CD4-positive, alpha-beta T cell (primary cell): Measurements from ENCODE around the gene RNF125. TPM values are rescaled to one million over a fixed set of nuclear protein-coding genes. Genes with fewer than 3 reads are reported as not detected.
"Not testable (repeated sequence)": the region's sequence is repeated elsewhere in the genome, so short reads cannot be mapped to it uniquely, and the experiment has no call there.

ENCODE experiments used
- ATAC-seq: fragments of 200-7000 bp; cut with Tn5 transposase; one replicate; pipeline ENCODE4 v1.10.0; 2022; ENCODE audit warnings: mild to moderate bottlenecking; ENCODE audit not compliant: poor library complexity
- CTCF ChIA-PET: fragments of 350-600 bp; sonication (Branson Sonifier 250); formaldehyde crosslinking; loops from one replicate; lab custom pipeline; 2021; ENCODE audit warnings: antibody characterized with exemption, inconsistent platforms; lab: Charles Lee
- POLR2A ChIA-PET: fragments of 350-600 bp; sonication (Branson Sonifier 250); formaldehyde crosslinking; loops from one replicate; lab custom pipeline; 2021; ENCODE audit warnings: antibody characterized with exemption, inconsistent platforms; lab: Charles Lee
- DNase-seq, 14 experiments: peaks; one replicate each; pipeline ENCODE4 v3.0.0-alpha.2; 2013 to 2020; ENCODE audit warnings: mixed read lengths in 2 of 14
- H3K27ac ChIP-seq, 2 donors: one replicate each; pipeline versions ENCODE4 v1.5.1 to v1.7.0; 2013; ENCODE audit warnings: low read length in 2 of 2, low read depth in 1 of 2, mild to moderate bottlenecking in 1 of 2
- H3K27me3 ChIP-seq, 2 experiments: 1 replicate in 1 of 2; 2 replicates in 1 of 2; pipeline versions ENCODE4 v1.6.1 to v1.7.0; 2013; ENCODE audit warnings: low read length in 2 of 2, control low read depth in 1 of 2, mild to moderate bottlenecking in 1 of 2, moderate library complexity in 1 of 2; ENCODE audit not compliant: insufficient read depth in 2 of 2, control insufficient read depth in 1 of 2
- H3K36me3 ChIP-seq: one replicate; pipeline ENCODE4 v1.6.1; 2013; ENCODE audit warnings: low read length, control low read depth; ENCODE audit not compliant: insufficient read depth
- H3K4me1 ChIP-seq: one replicate; pipeline ENCODE4 v1.6.1; 2013; ENCODE audit warnings: low read length, control low read depth; ENCODE audit not compliant: insufficient read depth
- H3K4me3 ChIP-seq: one replicate; pipeline ENCODE4 v1.5.1; 2013; ENCODE audit warnings: mild to moderate bottlenecking, low read length, moderate library complexity
- H3K9me3 ChIP-seq, 2 experiments: 1 replicate in 1 of 2; 2 replicates in 1 of 2; pipeline versions ENCODE4 v1.6.1 to v1.7.0; 2013; ENCODE audit warnings: low read length in 2 of 2, mild to moderate bottlenecking in 2 of 2, control low read depth in 1 of 2, moderate library complexity in 1 of 2; ENCODE audit not compliant: control insufficient read depth in 1 of 2, insufficient read depth in 1 of 2
- H3K27ac Mint-ChIP-seq: one replicate; pipeline ENCODE4 v1.8.0; 2020; ENCODE audit warnings: mixed read lengths
- H3K27me3 Mint-ChIP-seq: one replicate; pipeline ENCODE4 v1.8.0; 2021; ENCODE audit warnings: mixed read lengths
- H3K36me3 Mint-ChIP-seq: one replicate; pipeline ENCODE4 v1.8.0; 2021; ENCODE audit warnings: low read depth, mixed read lengths
- H3K4me1 Mint-ChIP-seq: one replicate; pipeline ENCODE4 v1.8.0; 2021; ENCODE audit warnings: low read depth, mixed read lengths
- H3K4me3 Mint-ChIP-seq: one replicate; pipeline ENCODE4 v1.8.0; 2020; ENCODE audit warnings: mild to moderate bottlenecking, mixed read lengths
- H3K9me3 Mint-ChIP-seq: one replicate; pipeline ENCODE4 v1.8.0; 2020; ENCODE audit warnings: mixed read lengths
- intact Hi-C, 2 experiments: fragments of 100-400 bp; cut with DNase I in 1 of 2; cut with micrococcal nuclease in 1 of 2; formaldehyde crosslinking; loops; one replicate each; pipeline versions ENCODE4 v1.15.1 to v1.9.0; 2023 to 2025; cut with DNase I, micrococcal nuclease
- total RNA-seq, 174 experiments: library from RNA in 2 of 174; stranded (reverse) in 2 of 174; gene quantifications; one replicate each; pipeline ENCODE4 v1.2.3 and lab custom pipeline; 2021 to 2026
- TF ChIP-seq, protein P1 (sequence below): fragments of 200-600 bp; IDR thresholded peaks from one replicate; pipeline ENCODE4 v1.8.0; 2022; ENCODE audit warnings: antibody characterized with exemption, mild to moderate bottlenecking

The RNF125 gene
- total RNA-seq, 2 experiments from 2014 or later, result 107 to 112 TPM

DNA sequence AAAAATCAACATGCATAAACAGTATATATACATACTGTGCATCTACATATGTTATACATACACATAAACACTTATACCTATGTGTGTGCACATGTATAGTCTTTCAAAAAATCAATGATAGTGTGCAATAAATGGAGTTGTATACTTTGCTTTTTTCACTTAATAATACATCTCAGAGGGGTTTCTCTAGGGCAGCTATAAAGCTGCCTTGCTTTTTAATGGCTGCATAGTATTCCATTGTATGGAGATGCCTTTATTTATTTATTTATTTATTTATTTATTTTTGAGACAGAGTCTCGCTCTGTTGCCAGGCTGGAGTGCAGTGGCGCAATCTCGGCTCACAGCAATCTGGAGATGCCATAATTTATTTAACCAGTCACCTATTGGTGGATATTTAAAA, 7.4 kb upstream of the RNF125 start:
- no peak overlapping the region for H3K27ac Mint-ChIP-seq
- TF ChIP-seq, protein P1, sequence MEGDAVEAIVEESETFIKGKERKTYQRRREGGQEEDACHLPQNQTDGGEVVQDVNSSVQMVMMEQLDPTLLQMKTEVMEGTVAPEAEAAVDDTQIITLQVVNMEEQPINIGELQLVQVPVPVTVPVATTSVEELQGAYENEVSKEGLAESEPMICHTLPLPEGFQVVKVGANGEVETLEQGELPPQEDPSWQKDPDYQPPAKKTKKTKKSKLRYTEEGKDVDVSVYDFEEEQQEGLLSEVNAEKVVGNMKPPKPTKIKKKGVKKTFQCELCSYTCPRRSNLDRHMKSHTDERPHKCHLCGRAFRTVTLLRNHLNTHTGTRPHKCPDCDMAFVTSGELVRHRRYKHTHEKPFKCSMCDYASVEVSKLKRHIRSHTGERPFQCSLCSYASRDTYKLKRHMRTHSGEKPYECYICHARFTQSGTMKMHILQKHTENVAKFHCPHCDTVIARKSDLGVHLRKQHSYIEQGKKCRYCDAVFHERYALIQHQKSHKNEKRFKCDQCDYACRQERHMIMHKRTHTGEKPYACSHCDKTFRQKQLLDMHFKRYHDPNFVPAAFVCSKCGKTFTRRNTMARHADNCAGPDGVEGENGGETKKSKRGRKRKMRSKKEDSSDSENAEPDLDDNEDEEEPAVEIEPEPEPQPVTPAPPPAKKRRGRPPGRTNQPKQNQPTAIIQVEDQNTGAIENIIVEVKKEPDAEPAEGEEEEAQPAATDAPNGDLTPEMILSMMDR, result no peak
- no peak overlapping the region for H3K4me3 ChIP-seq
- intact Hi-C loops, result no loop called here
- no peak overlapping the region for H3K27ac ChIP-seq
- H3K9me3 Mint-ChIP-seq, result no peaks in the 10 kb centered on the region
- no peaks in the 10 kb centered on the region for H3K27me3 Mint-ChIP-seq
- H3K4me1 Mint-ChIP-seq, result peaks cover 22% of the 10 kb centered on the region
- H3K36me3 Mint-ChIP-seq, result no peaks in the 10 kb centered on the region
- DNase-seq, result no peak
- POLR2A ChIA-PET, result interaction anchor here (0.7 to 1.3 kb wide), 2 partner anchors 16 to 68 kb away, joined by 3 read pairs; no protein-coding TSS in a partner anchor
- H3K4me3 Mint-ChIP-seq, result no peak overlapping the region
- no peak for ATAC-seq
- no peaks in the 10 kb centered on the region for H3K36me3 ChIP-seq
- peaks cover 2% of the 10 kb centered on the region for H3K4me1 ChIP-seq
- no peaks in the 10 kb centered on the region for H3K9me3 ChIP-seq
- H3K27me3 ChIP-seq, result no peaks in the 10 kb centered on the region
- CTCF ChIA-PET, result no interaction called here

DNA sequence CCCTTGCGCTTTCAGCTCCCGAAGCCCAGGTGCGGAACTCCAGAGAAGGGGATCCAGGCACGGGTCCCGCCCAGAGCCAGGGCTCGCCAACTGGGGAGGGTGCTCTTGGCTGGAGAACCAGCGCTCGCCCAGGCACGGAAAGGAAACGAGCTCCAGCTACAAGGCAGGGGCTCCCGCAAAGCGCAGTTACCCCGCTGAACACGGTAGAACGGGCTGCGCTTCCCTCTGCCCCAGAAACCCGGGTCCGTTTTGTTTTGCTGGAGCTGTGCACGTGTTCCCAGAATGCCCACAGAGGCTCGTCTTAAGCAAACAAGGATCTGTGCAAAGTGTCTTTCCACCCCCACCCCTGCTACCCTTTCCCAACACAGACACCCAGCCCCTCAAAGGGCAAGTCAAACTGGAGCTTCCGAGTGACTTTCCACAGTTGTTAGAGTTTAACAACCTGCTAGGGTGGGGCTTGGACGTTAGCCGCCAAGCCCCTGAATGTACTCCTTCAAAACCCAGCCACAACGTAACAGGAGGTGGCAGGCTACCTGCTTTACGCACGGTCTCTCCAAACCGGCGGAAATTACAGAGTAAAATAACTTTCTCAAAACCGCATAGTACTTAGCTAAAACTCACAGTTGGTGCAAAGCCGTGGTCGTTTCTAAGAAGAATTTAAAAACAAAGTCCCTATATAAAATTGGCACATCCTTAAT, 775 bp downstream of the RNF125 start:
- POLR2A ChIA-PET, result interaction anchor here (0.6 to 4.1 kb wide), 37 partner anchors 9 to 451 kb away, joined by 3 to 224 read pairs (median 4); partner anchors contain the start of genes GAREM1, RNF138 and TRAPPC8
- no peaks in the 10 kb centered on the region for H3K27me3 ChIP-seq
- H3K36me3 ChIP-seq, result peaks cover 7% of the 10 kb centered on the region
- Mint-ChIP-seq H3K36me3 (peaks cover 48% of the 10 kb centered on the region), H3K27ac (peak overlapping the region; percentile 99), H3K27me3 (no peaks in the 10 kb centered on the region), H3K4me1 (peaks cover 65% of the 10 kb centered on the region), H3K9me3 (no peaks in the 10 kb centered on the region), H3K4me3 (peak overlapping the region; percentile 99)
- TF ChIP-seq, protein P1, result no peak
- peak overlapping the region; percentile 99 for H3K4me3 ChIP-seq
- peak; percentile 41 to 88 (median 58) for DNase-seq
- intact Hi-C loops, result loop anchor here (1.0 to 5.0 kb wide), 4 partner anchors 21 to 77 kb away; partner anchors contain the start of gene TRAPPC8 (in 1 of the 2)
- ATAC-seq, result peak; percentile 54
- no peaks in the 10 kb centered on the region for H3K9me3 ChIP-seq
- peak overlapping the region; percentile 82 to 87 for H3K27ac ChIP-seq
- CTCF ChIA-PET, result interaction anchor here (0.5 to 2.5 kb wide), 7 partner anchors 31 to 106 kb away, joined by 3 to 14 read pairs (median 4); partner anchors contain the start of genes RNF138 and TRAPPC8
- peaks cover 44% of the 10 kb centered on the region for H3K4me1 ChIP-seq

DNA sequence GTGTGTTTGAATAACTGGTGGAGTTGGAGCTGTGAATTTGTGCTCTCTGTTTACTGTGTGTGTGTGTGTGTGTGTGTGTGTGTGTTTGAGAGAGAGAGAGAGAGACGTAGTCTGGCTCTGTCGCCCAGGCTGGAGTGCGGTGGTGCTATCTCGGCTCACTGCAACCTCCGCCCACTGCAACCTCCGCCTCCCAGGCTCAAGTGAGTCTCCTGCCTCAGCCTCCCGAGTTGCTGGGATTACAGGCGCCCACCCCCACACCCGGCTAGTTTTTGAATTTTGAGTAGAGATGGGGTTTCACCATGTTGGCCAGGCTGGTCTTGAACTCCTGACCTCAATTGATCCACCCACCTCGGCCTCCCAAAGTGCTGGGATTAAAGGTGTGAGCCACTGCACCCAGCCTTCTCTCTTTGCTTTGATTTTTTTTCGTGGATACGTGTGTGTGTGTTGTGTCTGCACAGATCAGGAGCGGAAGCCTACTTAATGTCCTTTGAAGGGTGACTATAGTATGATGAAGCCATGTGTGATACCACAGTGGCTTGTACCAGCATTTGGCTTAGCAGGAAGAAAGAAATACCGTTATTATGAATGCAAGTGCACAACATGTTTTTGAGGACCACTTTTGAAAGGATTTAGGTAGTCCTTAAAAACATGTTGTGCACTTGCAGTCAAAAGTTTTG, 1.5 kb downstream of the RNF125 start:
- intact Hi-C loops, result loop anchor here (1.0 to 5.0 kb wide), 6 partner anchors 21 to 77 kb away; partner anchors contain the start of gene TRAPPC8 (in 1 of the 2)
- Histone ChIP-seq H3K27ac (peak overlapping the region; percentile 50 to 82), H3K4me1 (peaks cover 50% of the 10 kb centered on the region), H3K4me3 (peak overlapping the region; percentile 99), H3K36me3 (peaks cover 13% of the 10 kb centered on the region)
- Mint-ChIP-seq H3K4me1 (peaks cover 70% of the 10 kb centered on the region), H3K4me3 (peak overlapping the region; percentile 99), H3K27ac (peak overlapping the region; percentile 99), H3K36me3 (peaks cover 53% of the 10 kb centered on the region)
- ChIA-PET CTCF (interaction anchor here (0.6 to 2.5 kb wide), 7 partner anchors 30 to 106 kb away, joined by 4 to 14 read pairs (median 9); partner anchors contain the start of genes RNF138 and TRAPPC8), POLR2A (interaction anchor here (0.6 to 4.1 kb wide), 28 partner anchors 9 to 451 kb away, joined by 3 to 224 read pairs (median 6); partner anchors contain the start of genes GAREM1, RNF138 and TRAPPC8)
- not testable (repeated sequence) for H3K27me3 Mint-ChIP-seq, H3K27me3 ChIP-seq, H3K9me3 Mint-ChIP-seq, H3K9me3 ChIP-seq
- DNase-seq (peak; percentile 15 to 59 (median 42)), ATAC-seq (peak; percentile 19)
